RWPE2 (cell line): ENCODE results near the gene RAI1.

Experiments
- ATAC-seq: fragments of 200-7000 bp; cut with Tn5 transposase; 3 replicates; pipeline ENCODE4 v1.9.1; 2021; ENCODE audit warnings: low read depth
- DNase-seq: peaks from one replicate; pipeline ENCODE4 v3.0.0-alpha.2; 2020; ENCODE audit warnings: low spot score
- H3K27ac ChIP-seq: fragments of 450-650 bp; 2 replicates; pipeline ENCODE4 v1.5.1; 2017; ENCODE audit warnings: mild to moderate bottlenecking; ENCODE audit not compliant: poor library complexity, severe bottlenecking
- H3K27me3 ChIP-seq: fragments of 250-450 bp; sonication (Bioruptor Pico); 2 replicates; pipeline ENCODE4 v1.5.1; 2021; ENCODE audit warnings: mild to moderate bottlenecking, moderate library complexity; ENCODE audit not compliant: insufficient read depth, poor library complexity, severe bottlenecking
- H3K36me3 ChIP-seq: fragments of 250-450 bp; sonication (Bioruptor Pico); 2 replicates; pipeline ENCODE4 v1.5.1; 2020; ENCODE audit warnings: low read depth, mild to moderate bottlenecking, moderate library complexity
- H3K4me1 ChIP-seq: fragments of 250-450 bp; sonication (Bioruptor Pico); 2 replicates; pipeline ENCODE4 v1.5.1; 2021; ENCODE audit warnings: mild to moderate bottlenecking, moderate library complexity; ENCODE audit not compliant: insufficient read depth, poor library complexity, severe bottlenecking
- H3K4me3 ChIP-seq: fragments of 250-450 bp; sonication (Bioruptor Pico); 2 replicates; pipeline ENCODE4 v1.5.1; 2021; ENCODE audit warnings: mild to moderate bottlenecking, moderate library complexity; ENCODE audit not compliant: severe bottlenecking
- H3K9me3 ChIP-seq: fragments of 250-450 bp; sonication (Bioruptor Pico); 2 replicates; pipeline ENCODE4 v1.5.1; 2021; ENCODE audit warnings: mild to moderate bottlenecking, moderate library complexity; ENCODE audit not compliant: severe bottlenecking
- CTCF ChIP-seq: fragments of 450-650 bp; IDR thresholded peaks from one replicate; pipeline ENCODE4 v1.5.1; 2017; ENCODE audit warnings: mild to moderate bottlenecking, moderate library complexity; ENCODE audit not compliant: poor library complexity, severe bottlenecking

RAI1 gene

GRCh38 chr17:17785407-17785806, 104.1 kb downstream of the RAI1 start:
- Histone ChIP-seq H3K27ac (no peak overlapping the region), H3K4me1 (peaks cover 15% of the 10 kb centered on the region)

GRCh38 chr17:17786998-17787397, 105.7 kb downstream of the RAI1 start:
- no peak for TF ChIP-seq CTCF
- Histone ChIP-seq H3K4me3 (no peak overlapping the region), H3K27ac (no peak overlapping the region), H3K4me1 (peaks cover 3% of the 10 kb centered on the region), H3K36me3 (no peaks in the 10 kb centered on the region), H3K27me3 (no peaks in the 10 kb centered on the region), H3K9me3 (no peaks in the 10 kb centered on the region)
- ATAC-seq (no peak), DNase-seq (no peak)

More at GRCh38 chr17:17785407-17785806, 104.1 kb downstream of the RAI1 start:
- H3K9me3 ChIP-seq = no peaks in the 10 kb centered on the region
- H3K27me3 ChIP-seq = no peaks in the 10 kb centered on the region
- no peak overlapping the region for H3K4me3 ChIP-seq
- ATAC-seq = no peak
- no peaks in the 10 kb centered on the region for H3K36me3 ChIP-seq
- TF ChIP-seq CTCF = no peak
- no peak for DNase-seq

GRCh38 chr17:17787568-17787967, 106.3 kb downstream of the RAI1 start:
- Histone ChIP-seq H3K27me3 (no peaks in the 10 kb centered on the region), H3K4me3 (no peak overlapping the region), H3K27ac (no peak overlapping the region), H3K36me3 (no peaks in the 10 kb centered on the region), H3K9me3 (no peaks in the 10 kb centered on the region), H3K4me1 (peaks cover 3% of the 10 kb centered on the region)
- ATAC-seq (no peak), DNase-seq (no peak)
- no peak for TF ChIP-seq CTCF

- no peak overlapping the region for H3K4me3 ChIP-seq
- TF ChIP-seq CTCF = no peak
- peaks cover under 1% of the 10 kb centered on the region for H3K4me1 ChIP-seq
- DNase-seq = no peak
- ATAC-seq = no peak
- H3K9me3 ChIP-seq = no peaks in the 10 kb centered on the region
- no peak overlapping the region for H3K27ac ChIP-seq
- H3K36me3 ChIP-seq = peaks cover 11% of the 10 kb centered on the region
- H3K27me3 ChIP-seq = no peaks in the 10 kb centered on the region
Measured at GRCh38 chr17:17788967-17789366, 107.7 kb downstream of the RAI1 start.

GRCh38 chr17:17789410-17789809, 108.2 kb downstream of the RAI1 start:
- Histone ChIP-seq H3K4me3 (no peak overlapping the region), H3K36me3 (peaks cover 16% of the 10 kb centered on the region), H3K9me3 (no peaks in the 10 kb centered on the region), H3K4me1 (no peaks in the 10 kb centered on the region), H3K27ac (no peak overlapping the region), H3K27me3 (no peaks in the 10 kb centered on the region)
- no peak for TF ChIP-seq CTCF
- DNase-seq = no peak
- ATAC-seq = no peak
